Heart left ventricle (tissue), 13 donors: ENCODE data around the gene IGDCC3.

Source experiments
- POLR2A ChIP-seq, 2 donors: fragments of 450-650 bp; IDR thresholded peaks; one replicate each; pipeline ENCODE4 v1.6.1; 2017; ENCODE audit warnings: antibody characterized with exemption in 2 of 2, mild to moderate bottlenecking in 2 of 2, moderate library complexity in 2 of 2
- TF ChIP-seq, protein P1 (sequence below), 12 donors: fragments of 200-600 bp; sonication (generic) in 4 of 12; IDR thresholded peaks; one replicate each; pipeline versions ENCODE4 v1.5.0 to v1.8.0; 2018 to 2022; ENCODE audit warnings: antibody characterized with exemption in 12 of 12, mild to moderate bottlenecking in 5 of 12
- donor health status: ischemic (EF 13 %, LVEDD 7.1; RV severe dilation, severe dysfunction).
- donor health status: DM: no; HTN: yes; CAD: no.
- donor health status: DM: no; HTN: no; CAD: no.
- donor health status: ischemic (EF 25% LVEDD 6.9; RV normal size, moderate dysfunction).
- donor health status: ischemic (EF 25% LVEDD 5.7; RV mildly dilated, moderate dysfunction).
- donor health status: ischemic (EF 35%, LVEDD 5.7; RV mildly dilated, moderate dysfunction).
- donor health status: nonischemic (EF 11% LVEDD 7.7; RV severe dilation, severe dysfunction).
- donor health status: DM: yes; HTN: yes; CAD: no.
- donor health status: PGD.
- donor health status: ischemic (EF 29% LVEDD 5.4; RV normal size, mild dysfunction).
- donor health status: nonischemic (EF 23%, LVEDD 6.1; RV moderate dilation, normal function).

GRCh38 chr15:65381445-65382145 is 3.8 kb upstream of the IGDCC3 start:
- TF ChIP-seq, protein P1, sequence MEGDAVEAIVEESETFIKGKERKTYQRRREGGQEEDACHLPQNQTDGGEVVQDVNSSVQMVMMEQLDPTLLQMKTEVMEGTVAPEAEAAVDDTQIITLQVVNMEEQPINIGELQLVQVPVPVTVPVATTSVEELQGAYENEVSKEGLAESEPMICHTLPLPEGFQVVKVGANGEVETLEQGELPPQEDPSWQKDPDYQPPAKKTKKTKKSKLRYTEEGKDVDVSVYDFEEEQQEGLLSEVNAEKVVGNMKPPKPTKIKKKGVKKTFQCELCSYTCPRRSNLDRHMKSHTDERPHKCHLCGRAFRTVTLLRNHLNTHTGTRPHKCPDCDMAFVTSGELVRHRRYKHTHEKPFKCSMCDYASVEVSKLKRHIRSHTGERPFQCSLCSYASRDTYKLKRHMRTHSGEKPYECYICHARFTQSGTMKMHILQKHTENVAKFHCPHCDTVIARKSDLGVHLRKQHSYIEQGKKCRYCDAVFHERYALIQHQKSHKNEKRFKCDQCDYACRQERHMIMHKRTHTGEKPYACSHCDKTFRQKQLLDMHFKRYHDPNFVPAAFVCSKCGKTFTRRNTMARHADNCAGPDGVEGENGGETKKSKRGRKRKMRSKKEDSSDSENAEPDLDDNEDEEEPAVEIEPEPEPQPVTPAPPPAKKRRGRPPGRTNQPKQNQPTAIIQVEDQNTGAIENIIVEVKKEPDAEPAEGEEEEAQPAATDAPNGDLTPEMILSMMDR (IDR thresholded peaks at IDR 0.05): no peak
- no peak for TF ChIP-seq POLR2A (IDR thresholded peaks at IDR 0.05)
